GM21528 (cell line): ENCODE results near the gene NUP205.

Experiments used
- ATAC-seq: cut with Tn5 transposase; IDR thresholded peaks from one replicate; pipeline ENCODE4 v1.9.1; 2021; ENCODE audit warnings: mild to moderate bottlenecking, moderate library complexity; ENCODE audit not compliant: unreplicated experiment, low FRiP score

NUP205 gene

GRCh38 chr7:135697276-135698049, 139.7 kb downstream of the NUP205 start:
- no peak for ATAC-seq
